22Rv1 (cell line): ENCODE measurements around the gene SCN3A.

Source experiments
- ZFX ChIP-seq: fragments of 450-650 bp; IDR thresholded peaks from 2 replicates; pipeline ENCODE4 v1.6.1; 2017; ENCODE audit warnings: antibody characterized with exemption, borderline replicate concordance
- TF ChIP-seq, protein P1 (sequence below): fragments of 450-650 bp; IDR thresholded peaks from 2 replicates; pipeline ENCODE4 v1.5.1; 2017; ENCODE audit warnings: mild to moderate bottlenecking

DNA sequence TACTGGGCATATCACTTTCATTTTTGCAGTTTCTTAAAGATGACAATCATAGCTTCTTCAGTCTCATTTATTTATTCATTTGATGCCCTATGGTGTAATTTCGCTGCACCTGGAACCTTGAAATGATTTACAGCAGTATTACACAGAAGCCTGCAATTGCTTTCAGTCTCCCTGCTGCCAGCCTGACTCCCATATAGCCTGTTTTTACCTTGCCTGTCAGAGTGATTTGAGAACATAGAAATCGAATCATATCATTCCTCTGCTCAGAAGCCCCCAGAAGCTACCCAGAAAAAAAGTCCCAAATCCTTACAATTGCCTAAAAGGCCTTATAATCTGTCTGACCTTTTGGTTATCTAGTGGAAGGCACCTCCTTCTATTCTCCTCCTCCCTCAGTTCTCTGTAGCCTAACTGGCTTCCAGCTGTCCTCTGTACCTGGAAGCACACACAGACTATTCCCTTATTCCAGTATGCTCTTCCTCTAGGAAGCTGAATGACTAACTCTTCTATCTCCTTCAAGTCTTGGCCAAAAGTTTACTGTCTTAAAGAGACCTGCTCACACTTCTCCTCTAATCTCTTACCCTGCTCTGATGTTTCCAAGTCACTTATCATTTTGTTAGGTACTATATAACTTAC lies 12.6 kb downstream of the SCN3A start:
- TF ChIP-seq, protein P1, sequence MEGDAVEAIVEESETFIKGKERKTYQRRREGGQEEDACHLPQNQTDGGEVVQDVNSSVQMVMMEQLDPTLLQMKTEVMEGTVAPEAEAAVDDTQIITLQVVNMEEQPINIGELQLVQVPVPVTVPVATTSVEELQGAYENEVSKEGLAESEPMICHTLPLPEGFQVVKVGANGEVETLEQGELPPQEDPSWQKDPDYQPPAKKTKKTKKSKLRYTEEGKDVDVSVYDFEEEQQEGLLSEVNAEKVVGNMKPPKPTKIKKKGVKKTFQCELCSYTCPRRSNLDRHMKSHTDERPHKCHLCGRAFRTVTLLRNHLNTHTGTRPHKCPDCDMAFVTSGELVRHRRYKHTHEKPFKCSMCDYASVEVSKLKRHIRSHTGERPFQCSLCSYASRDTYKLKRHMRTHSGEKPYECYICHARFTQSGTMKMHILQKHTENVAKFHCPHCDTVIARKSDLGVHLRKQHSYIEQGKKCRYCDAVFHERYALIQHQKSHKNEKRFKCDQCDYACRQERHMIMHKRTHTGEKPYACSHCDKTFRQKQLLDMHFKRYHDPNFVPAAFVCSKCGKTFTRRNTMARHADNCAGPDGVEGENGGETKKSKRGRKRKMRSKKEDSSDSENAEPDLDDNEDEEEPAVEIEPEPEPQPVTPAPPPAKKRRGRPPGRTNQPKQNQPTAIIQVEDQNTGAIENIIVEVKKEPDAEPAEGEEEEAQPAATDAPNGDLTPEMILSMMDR = no peak
- no peak for TF ChIP-seq ZFX
